GM12878 (cell line): ENCODE data around the gene KCNQ1. TPM values are rescaled to one million over a fixed set of nuclear protein-coding genes. Genes with fewer than 3 reads are reported as not detected.

Source experiments
- ATAC-seq: fragments of 200-7000 bp; cut with Tn5 transposase; 3 replicates; pipeline ENCODE4 v1.9.1; 2020; ENCODE audit warnings: mild to moderate bottlenecking, moderate library complexity
- BruUV-seq: library from RNA; stranded (reverse); fragments of 400-500 nt; replicated peaks from 2 replicates; lab custom pipeline; 2021; lab: Mats Ljungman, UMichigan
- CTCF ChIA-PET: fragments of 300-600 bp; sonication (Branson Sonifier 250); formaldehyde crosslinking; extraction: SDS; loops from one replicate; lab custom pipeline; 2021; ENCODE audit warnings: inconsistent platforms; lab: Yijun Ruan, JAX
- POLR2A ChIA-PET: fragments of 350-600 bp; formaldehyde crosslinking; extraction: SDS; loops from one replicate; lab custom pipeline; 2021; ENCODE audit warnings: inconsistent platforms; lab: Charles Lee
- RAD21 ChIA-PET: fragments of 300-600 bp; sonication (Branson Sonifier 250); formaldehyde crosslinking; loops from one replicate; lab custom pipeline; 2023; ENCODE audit warnings: antibody characterized with exemption; ENCODE audit not compliant: unreplicated experiment; lab: Charles Lee
- SMC1A ChIA-PET: fragments of 300-600 bp; sonication (Branson Sonifier 250); formaldehyde crosslinking; loops from one replicate; lab custom pipeline; 2023; ENCODE audit not compliant: unreplicated experiment, uncharacterized antibody; lab: Charles Lee
- DNase-seq: peaks from one replicate; pipeline ENCODE4 v3.0.0-alpha.2; 2011; ENCODE audit warnings: low read depth, low spot score
- FAIRE-seq: peaks from 3 replicates; lab custom pipeline; 2011; peaks lifted over from hg19 to GRCh38; lab: Jason Lieb, UNC
- H2AFZ ChIP-seq: 2 replicates; pipeline ENCODE4 v1.6.0; 2011; ENCODE audit warnings: low read depth, low read length, control low read depth; ENCODE audit not compliant: control insufficient read depth
- H3K27ac ChIP-seq: 2 replicates; pipeline ENCODE4 v1.5.1; 2011; ENCODE audit warnings: control low read depth; ENCODE audit not compliant: control insufficient read depth, insufficient read depth
- H3K27me3 ChIP-seq, 2 experiments: replicated peaks in 1 of 2; 2 replicates each; pipeline versions ENCODE4 v1.6.0 to v1.6.1; 2011; ENCODE audit warnings: low read length in 1 of 2; ENCODE audit not compliant: control insufficient read depth in 2 of 2, insufficient read depth in 2 of 2
- H3K36me3 ChIP-seq, 2 experiments: 2 replicates each; pipeline ENCODE4 v1.5.1; 2011; ENCODE audit warnings: low read length in 1 of 2; ENCODE audit not compliant: control insufficient read depth in 2 of 2, insufficient read depth in 2 of 2
- H3K4me1 ChIP-seq: 2 replicates; pipeline ENCODE4 v1.6.1; 2011; ENCODE audit warnings: mild to moderate bottlenecking, low read length, moderate library complexity, mixed read lengths; ENCODE audit not compliant: control insufficient read depth, insufficient read depth
- H3K4me2 ChIP-seq: 2 replicates; pipeline ENCODE4 v1.6.0; 2011; ENCODE audit warnings: control low read depth; ENCODE audit not compliant: control insufficient read depth, insufficient read depth
- H3K4me3 ChIP-seq: fragments of 200-600 bp; sonication (generic); 2 replicates; pipeline ENCODE4 v1.5.1; 2016
- H3K79me2 ChIP-seq: 2 replicates; pipeline ENCODE4 v1.6.0; 2011; ENCODE audit warnings: low read length; ENCODE audit not compliant: control insufficient read depth, insufficient read depth
- H3K9ac ChIP-seq: 2 replicates; pipeline ENCODE4 v1.8.0; 2011; ENCODE audit warnings: low read length, control low read depth, mixed read lengths; ENCODE audit not compliant: control insufficient read depth, insufficient read depth
- H3K9me3 ChIP-seq: replicated peaks from 3 replicates; pipeline ENCODE4 v1.5.1; 2011; ENCODE audit warnings: mild to moderate bottlenecking, low read length; ENCODE audit not compliant: control insufficient read depth, insufficient read depth
- H4K20me1 ChIP-seq: 2 replicates; pipeline ENCODE4 v1.6.0; 2011; ENCODE audit not compliant: control insufficient read depth, insufficient read depth
- ATF2 ChIP-seq: IDR thresholded peaks from 2 replicates; pipeline ENCODE4 v1.6.1; 2012; ENCODE audit warnings: low read length, inconsistent platforms
- BMI1 ChIP-seq: fragments of 450-650 bp; IDR thresholded peaks from 2 replicates; pipeline ENCODE4 v1.6.1; 2016; ENCODE audit warnings: mild to moderate bottlenecking, moderate library complexity, borderline replicate concordance
- EP300 ChIP-seq, 2 experiments: fragments of 150-350 bp in 1 of 2; IDR thresholded peaks; 2 replicates each; pipeline ENCODE4 v1.6.1; 2011 to 2012; ENCODE audit warnings: low read depth in 2 of 2, low read length in 2 of 2, borderline replicate concordance in 1 of 2, improper control_type of control experiment in 1 of 2, inconsistent platforms in 1 of 2; ENCODE audit not compliant: control insufficient read depth in 1 of 2
- ETV6 ChIP-seq, 2 experiments: fragments of 450-650 bp in 1 of 2; IDR thresholded peaks in 1 of 2; conservative IDR thresholded peaks in 1 of 2; 2 replicates each; pipeline ENCODE4 v1.6.1; 2014; ENCODE audit warnings: antibody characterized with exemption in 1 of 2, borderline replicate concordance in 1 of 2, low read depth in 1 of 2, mild to moderate bottlenecking in 1 of 2, moderate library complexity in 1 of 2
- FOXK2 ChIP-seq: fragments of 450-650 bp; IDR thresholded peaks from 2 replicates; pipeline ENCODE4 v1.6.1; 2017; ENCODE audit warnings: mild to moderate bottlenecking, moderate library complexity
- IRF4 ChIP-seq: IDR thresholded peaks from 2 replicates; pipeline ENCODE4 v1.6.1; 2011; ENCODE audit warnings: low read depth, low read length
- KDM1A ChIP-seq: fragments of 200-600 bp; sonication (generic); IDR thresholded peaks from 2 replicates; pipeline ENCODE4 v1.6.1; 2016; ENCODE audit warnings: borderline replicate concordance
- MLLT1 ChIP-seq: fragments of 450-650 bp; IDR thresholded peaks from 2 replicates; pipeline ENCODE4 v1.6.1; 2016; ENCODE audit warnings: mild to moderate bottlenecking
- NFIC ChIP-seq: IDR thresholded peaks from 2 replicates; pipeline ENCODE4 v1.6.1; 2012; ENCODE audit warnings: low read depth, mild to moderate bottlenecking, inconsistent platforms, low read length, moderate library complexity
- PRDM15 ChIP-seq: fragments of 450-650 bp; formaldehyde crosslinking; IDR thresholded peaks from 2 replicates; pipeline ENCODE4 v1.4.0; 2020; ENCODE audit warnings: mild to moderate bottlenecking, moderate library complexity
- RAD21 ChIP-seq: IDR thresholded peaks from 2 replicates; pipeline ENCODE4 v1.6.1; 2011; ENCODE audit warnings: mild to moderate bottlenecking, low read depth, low read length, moderate library complexity; ENCODE audit not compliant: insufficient read depth
- RELA ChIP-seq: fragments of 450-650 bp; IDR thresholded peaks from 2 replicates; pipeline ENCODE4 v1.8.0; 2014; ENCODE audit warnings: borderline replicate concordance; ENCODE audit not compliant: partially characterized antibody
- SP1 ChIP-seq: IDR thresholded peaks from one replicate; pipeline ENCODE4 v1.6.1; 2011; ENCODE audit warnings: low read depth, low read length
- SPI1 ChIP-seq: IDR thresholded peaks from 2 replicates; pipeline ENCODE4 v1.6.1; 2011; ENCODE audit warnings: low read depth, mild to moderate bottlenecking, low read length, moderate library complexity, borderline replicate concordance; ENCODE audit not compliant: insufficient read depth
- SREBF2 ChIP-seq: IDR thresholded peaks from 2 replicates; pipeline ENCODE4 v1.6.1; 2012; ENCODE audit warnings: mild to moderate bottlenecking, low read length
- STAT3 ChIP-seq: IDR thresholded peaks from 2 replicates; pipeline ENCODE4 v1.6.1; 2011; ENCODE audit warnings: low read depth, low read length, improper control_type of control experiment
- USF2 ChIP-seq: IDR thresholded peaks from 2 replicates; pipeline ENCODE4 v1.6.1; 2011; ENCODE audit warnings: low read depth, low read length, improper control_type of control experiment, borderline replicate concordance
- ZNF217 ChIP-seq: fragments of 450-650 bp; IDR thresholded peaks from 2 replicates; pipeline ENCODE4 v1.6.1; 2017; ENCODE audit warnings: antibody characterized with exemption, mild to moderate bottlenecking
- ZNF274 ChIP-seq: IDR thresholded peaks from one replicate; pipeline ENCODE4 v1.8.0; 2011; ENCODE audit not compliant: insufficient read length, insufficient read depth
- WGBS: methylation state at CpG from one replicate; pipeline ENCODE4 v1.1.6; 2016; ENCODE audit warnings: low lambda C conversion rate; ENCODE audit not compliant: insufficient replicate concordance, insufficient coverage; ENCODE audit errors: missing lambda C conversion rate; 5-methylcytosine and 5-hydroxymethylcytosine counted together
- in situ Hi-C: fragments of 300-500 bp; cut with MboI; formaldehyde crosslinking; loops from 9 replicates; pipeline ENCODE4 v1.14.3; 2018; ENCODE audit warnings: mixed read lengths
- intact Hi-C: fragments of 100-400 bp; cut with micrococcal nuclease; formaldehyde crosslinking; loops from one replicate; pipeline ENCODE4 v1.14.2; 2022; ENCODE audit not compliant: unreplicated experiment
- polyA plus RNA-seq, 11 experiments: library from polyadenylated mRNA; depleted of rRNA in 4 of 11; unstranded in 6 of 11; stranded (reverse) in 5 of 11; fragments of >200 nt; fragmentation: Nextera tagmentation in 4 of 11; fragmentation: Illumina TruSeq in 1 of 11; extraction: Ambion mirVana in 4 of 11; extraction: Trizol in 1 of 11; gene quantifications; 1 replicate in 1 of 11; 2 replicates in 10 of 11; pipeline versions ENCODE4 v1.2.1 to v1.2.3, GENCODE V29; 2011 to 2016; ENCODE audit warnings: inconsistent platforms in 2 of 11, missing spikeins in 2 of 11, low read depth in 1 of 11
- total RNA-seq, 4 experiments: library from RNA; depleted of rRNA in 3 of 4; stranded (reverse); fragments of >200 nt in 3 of 4; fragmentation: Illumina TruSeq in 1 of 4; extraction: Trizol in 1 of 4; gene quantifications; 2 replicates each; pipeline versions ENCODE4 v1.2.1 to v1.2.3, GENCODE V29; 2013 to 2021

Gene KCNQ1
- total and polyA plus RNA-seq, 10 of the 15 experiments (the other 5 are each of a cell fraction or from before 2014, with no cell fraction given), result 0.03 to 0.15 (median 0.12) TPM; not detected in 7

- H4K20me1 ChIP-seq, result no peaks in the 10 kb centered on the region
- no peaks in the 10 kb centered on the region; a peak in 1 of 4 replicates for H3K27me3 ChIP-seq
- ChIA-PET RAD21 (no interaction called here), POLR2A (no interaction called here), CTCF (no interaction called here), SMC1A (no interaction called here)
- H3K27ac ChIP-seq, result no peak overlapping the region
- in situ Hi-C loops, result no loop called here
- no peak overlapping the region for H3K4me3 ChIP-seq
- no peak overlapping the region for H2AFZ ChIP-seq
- no peak overlapping the region for H3K9ac ChIP-seq
- no TSS peak for BruUV-seq
- ATAC-seq (no peak), DNase-seq (no peak), FAIRE-seq (no peak)
- no peak overlapping the region for H3K4me2 ChIP-seq
- H3K9me3 ChIP-seq, result no peaks in the 10 kb centered on the region
- H3K79me2 ChIP-seq, result no peaks in the 10 kb centered on the region
- no peaks in the 10 kb centered on the region for H3K36me3 ChIP-seq
- 31% methylated on average over 8 of the region's 8 CpGs for WGBS
- no peaks in the 10 kb centered on the region for H3K4me1 ChIP-seq
- intact Hi-C loops, result no loop called here
- no peak for TF ChIP-seq STAT3
- no peak for TF ChIP-seq MLLT1
- no peak for TF ChIP-seq ATF2
- TF ChIP-seq IRF4, result no peak
- no peak for TF ChIP-seq KDM1A
- TF ChIP-seq ZNF217, result no peak
- no peak for TF ChIP-seq SREBF2
- no peak for TF ChIP-seq RAD21
- TF ChIP-seq USF2, result no peak
- no peak for TF ChIP-seq PRDM15 (CRISPR knock-in tag)
- TF ChIP-seq FOXK2, result no peak
- TF ChIP-seq ETV6 (conservative IDR thresholded peaks at IDR 0.05 in 1 of 2, IDR thresholded peaks at IDR 0.05 in 1 of 2; ENCODE audit: borderline replicate concordance in 1 of 2, low read depth in 1 of 2), result no peak
- no peak for TF ChIP-seq RELA
- no peak for TF ChIP-seq NFIC
- no peak for TF ChIP-seq EP300 (IDR thresholded peaks at IDR 0.05; ENCODE audit: borderline replicate concordance in 1 of 2, control insufficient read depth in 1 of 2, low read depth in 2 of 2, low read length in 2 of 2)
- no peak for TF ChIP-seq ZNF274
- TF ChIP-seq SP1, result no peak
- no peak for TF ChIP-seq BMI1
- no peak for TF ChIP-seq SPI1
Observed at GRCh38 chr11:2855162-2855561, 410.4 kb downstream of the KCNQ1 start.
